ENCODE measurements around the gene GAP43.
"Not testable (repeated sequence)": the region's sequence is repeated elsewhere in the genome, so short reads cannot be mapped to it uniquely, and the experiment has no call there.

- TF ChIP-seq EZH2phosphoT487 (IDR thresholded peaks at IDR 0.05; ENCODE audit: low read depth); CTCF (IDR thresholded peaks at IDR 0.05; ENCODE audit: low read depth, low read length): not testable (repeated sequence)
Observed at GRCh38 chr3:115744516-115744915, 121.2 kb downstream of the GAP43 start.

Measured in OCI-LY3 (cell line).